Measurements from ENCODE around the gene NEK6. TPM values are rescaled to one million over a fixed set of nuclear protein-coding genes. Genes with fewer than 3 reads are reported as not detected.

NEK6 gene
- total RNA-seq, 4 donors from 2014 or later = 25.3 to 53.1 (median 43.3) TPM

- H3K27ac ChIP-seq = peak overlapping the region; percentile 74 to 98 (median 92)
These were observed 10.5 kb downstream of the NEK6 start for GRCh38 chr9:124268248-124268647.

GRCh38 chr9:124268661-124269060 lies 10.9 kb downstream of the NEK6 start:
- no peaks in the 10 kb centered on the region for H3K36me3 ChIP-seq
- H3K9me3 ChIP-seq = no peaks in the 10 kb centered on the region
- TF ChIP-seq POLR2A (IDR thresholded peaks at IDR 0.05) (no peak), EP300 (IDR thresholded peaks at IDR 0.05) (no peak), CTCF (IDR thresholded peaks at IDR 0.05) (no peak)
- peaks cover 0 to 100% (median 86%) of the 10 kb centered on the region in 4 donors for H3K4me1 ChIP-seq
- H3K4me3 ChIP-seq = no peak overlapping the region
- 49 to 61% methylated on average over 13 of the region's 13 CpGs for WGBS, 2 donors
- H3K27ac ChIP-seq = peak overlapping the region; percentile 31 to 98 (median 86)
- DNase-seq (ENCODE audit: low spot score in 2 of 2) = no peak
- H3K27me3 ChIP-seq = no peaks in the 10 kb centered on the region

More at GRCh38 chr9:124268248-124268647, 10.5 kb downstream of the NEK6 start:
- Histone ChIP-seq H3K9me3 (no peaks in the 10 kb centered on the region), H3K4me1 (peaks cover 0 to 100% (median 89%) of the 10 kb centered on the region in 4 donors), H3K27me3 (no peaks in the 10 kb centered on the region), H3K36me3 (no peaks in the 10 kb centered on the region), H3K4me3 (no peak overlapping the region)
- no peak for TF ChIP-seq CTCF (IDR thresholded peaks at IDR 0.05)
- TF ChIP-seq POLR2A (IDR thresholded peaks at IDR 0.05) = no peak
- no peak for TF ChIP-seq EP300 (IDR thresholded peaks at IDR 0.05)
- DNase-seq (ENCODE audit: low spot score in 2 of 2) = no peak
- WGBS, 2 donors = 53 to 74% methylated on average over 3 of the region's 3 CpGs

GRCh38 chr9:124269556-124269955 lies 11.8 kb downstream of the NEK6 start:
- H3K9me3 ChIP-seq = no peaks in the 10 kb centered on the region
- H3K27me3 ChIP-seq = no peaks in the 10 kb centered on the region
- H3K4me1 ChIP-seq = peaks cover 0 to 100% (median 86%) of the 10 kb centered on the region in 4 donors
- 86 to 92% methylated on average over 6 of the region's 6 CpGs for WGBS, 2 donors
- TF ChIP-seq EP300 (IDR thresholded peaks at IDR 0.05) (no peak), CTCF (IDR thresholded peaks at IDR 0.05) (no peak), POLR2A (IDR thresholded peaks at IDR 0.05) (no peak)
- peak overlapping the region; percentile 69 to 98 (median 86) for H3K27ac ChIP-seq
- H3K36me3 ChIP-seq = no peaks in the 10 kb centered on the region
- DNase-seq (ENCODE audit: low spot score in 2 of 2) = no peak
- H3K4me3 ChIP-seq = no peak overlapping the region

GRCh38 chr9:124270504-124271335 lies 13.0 kb downstream of the NEK6 start:
- Histone ChIP-seq H3K27ac (peak overlapping the region; percentile 69 to 98 (median 86)), H3K27me3 (no peaks in the 10 kb centered on the region), H3K9me3 (no peaks in the 10 kb centered on the region), H3K4me1 (peaks cover 0 to 100% (median 86%) of the 10 kb centered on the region in 4 donors), H3K36me3 (no peaks in the 10 kb centered on the region), H3K4me3 (no peak overlapping the region)
- peak; percentile 54 to 60 for DNase-seq (ENCODE audit: low spot score in 2 of 2)
- TF ChIP-seq POLR2A (IDR thresholded peaks at IDR 0.05) (peak in 1 of 2 donors; percentile 24), CTCF (IDR thresholded peaks at IDR 0.05) (no peak), EP300 (IDR thresholded peaks at IDR 0.05) (peak in 1 of 2 donors; percentile 56)
- 31 to 33% methylated on average over 11 to 14 of the region's 14 CpGs for WGBS, 2 donors

GRCh38 chr9:124271660-124272059 lies 13.9 kb downstream of the NEK6 start:
- H3K36me3 ChIP-seq = no peaks in the 10 kb centered on the region
- peaks cover 0 to 100% (median 79%) of the 10 kb centered on the region in 4 donors for H3K4me1 ChIP-seq
- no peak for DNase-seq (ENCODE audit: low spot score in 2 of 2)
- no peaks in the 10 kb centered on the region for H3K9me3 ChIP-seq
- no peak for TF ChIP-seq EP300 (IDR thresholded peaks at IDR 0.05)
- TF ChIP-seq POLR2A (IDR thresholded peaks at IDR 0.05) = no peak
- TF ChIP-seq CTCF (IDR thresholded peaks at IDR 0.05) = no peak
- H3K27ac ChIP-seq = peak overlapping the region; percentile 69 to 98 (median 86)
- 28 to 34% methylated on average over 4 to 5 of the region's 7 CpGs for WGBS, 2 donors
- no peak overlapping the region for H3K4me3 ChIP-seq
- H3K27me3 ChIP-seq = no peaks in the 10 kb centered on the region

Data from tibial nerve (tissue), 4 donors.